ENCODE results near the gene FAM120B.

GRCh38 chr6:170366248-170366960, 59.8 kb downstream of the FAM120B start:
- TF ChIP-seq REST (IDR thresholded peaks at IDR 0.05; ENCODE audit: unreplicated experiment) (no peak), CTCF (conservative IDR thresholded peaks at IDR 0.05; ENCODE audit: low read depth in 2 of 2) (no peak), EZH2phosphoT487 (IDR thresholded peaks at IDR 0.05; ENCODE audit: unreplicated experiment) (no peak), POLR2AphosphoS5 (IDR thresholded peaks at IDR 0.05; ENCODE audit: low read depth) (no peak), EZH2 (IDR thresholded peaks at IDR 0.05; ENCODE audit: low read depth, unreplicated experiment) (no peak), NANOG (IDR thresholded peaks at IDR 0.05; ENCODE audit: borderline replicate concordance) (no peak), CREB1 (CRISPR knock-in tag; IDR thresholded peaks at IDR 0.05; ENCODE audit: low read depth) (no peak), ETS1 (IDR thresholded peaks at IDR 0.05) (no peak)

All from GM23338 (cell line).